ENCODE data around the gene AGPS. TPM values are rescaled to one million over a fixed set of nuclear protein-coding genes. Genes with fewer than 3 reads are reported as not detected.

Gene AGPS
- total RNA-seq, 2 donors from 2014 or later, result 17.5 to 21.7 TPM

GRCh38 chr2:177466337-177467195 lies 74.0 kb downstream of the AGPS start:
- ATAC-seq (ENCODE audit: insufficient number of reproducible peaks, low FRiP score, low read depth) (no peak), DNase-seq (ENCODE audit: low spot score) (no peak)
- Histone ChIP-seq H3K9me3 (no peaks in the 10 kb centered on the region), H3K4me1 (ENCODE audit: control insufficient read depth in 1 of 2, low read depth in 2 of 2) (peaks cover 0 to 3% of the 10 kb centered on the region in 2 donors), H3K27me3 (replicated peaks; ENCODE audit: insufficient read depth) (no peaks in the 10 kb centered on the region), H3K36me3 (peaks cover 8% of the 10 kb centered on the region), H3K4me3 (no peak overlapping the region), H3K27ac (no peak overlapping the region)
- TF ChIP-seq CTCF (IDR thresholded peaks at IDR 0.05), result no peak

- Histone ChIP-seq H3K36me3 (peaks cover 8% of the 10 kb centered on the region), H3K9me3 (no peaks in the 10 kb centered on the region), H3K27ac (no peak overlapping the region), H3K4me3 (no peak overlapping the region), H3K4me1 (ENCODE audit: control insufficient read depth in 1 of 2, low read depth in 2 of 2) (peaks cover 0 to 3% of the 10 kb centered on the region in 2 donors), H3K27me3 (replicated peaks; ENCODE audit: insufficient read depth) (no peaks in the 10 kb centered on the region)
- ATAC-seq (ENCODE audit: insufficient number of reproducible peaks, low FRiP score, low read depth) (no peak), DNase-seq (ENCODE audit: low spot score) (no peak)
- TF ChIP-seq CTCF (IDR thresholded peaks at IDR 0.05), result no peak
Measured at GRCh38 chr2:177467646-177468045, 75.1 kb downstream of the AGPS start.

GRCh38 chr2:177471990-177472389 lies 79.4 kb downstream of the AGPS start:
- Histone ChIP-seq H3K27me3 (replicated peaks; ENCODE audit: insufficient read depth) (no peaks in the 10 kb centered on the region), H3K36me3 (no peaks in the 10 kb centered on the region), H3K9me3 (no peaks in the 10 kb centered on the region), H3K4me3 (no peak overlapping the region), H3K4me1 (ENCODE audit: control insufficient read depth in 1 of 2, low read depth in 2 of 2) (peaks cover 3 to 8% of the 10 kb centered on the region in 2 donors), H3K27ac (no peak overlapping the region)
- ATAC-seq (ENCODE audit: insufficient number of reproducible peaks, low FRiP score, low read depth) (no peak), DNase-seq (ENCODE audit: low spot score) (no peak)
- TF ChIP-seq CTCF (IDR thresholded peaks at IDR 0.05), result no peak

- no peaks in the 10 kb centered on the region for H3K27me3 ChIP-seq (replicated peaks; ENCODE audit: insufficient read depth)
- no peaks in the 10 kb centered on the region for H3K36me3 ChIP-seq
- peaks cover 0 to 8% of the 10 kb centered on the region in 2 donors for H3K4me1 ChIP-seq (ENCODE audit: control insufficient read depth in 1 of 2, low read depth in 2 of 2)
- H3K4me3 ChIP-seq, result no peak overlapping the region
- ATAC-seq (ENCODE audit: insufficient number of reproducible peaks, low FRiP score, low read depth) (no peak), DNase-seq (ENCODE audit: low spot score) (no peak)
- no peaks in the 10 kb centered on the region for H3K9me3 ChIP-seq
- TF ChIP-seq CTCF (IDR thresholded peaks at IDR 0.05), result no peak
- no peak overlapping the region for H3K27ac ChIP-seq
Measured at GRCh38 chr2:177474301-177474700, 81.7 kb downstream of the AGPS start.

- Histone ChIP-seq H3K27me3 (replicated peaks; ENCODE audit: insufficient read depth) (no peaks in the 10 kb centered on the region), H3K4me3 (no peak overlapping the region), H3K4me1 (ENCODE audit: control insufficient read depth in 1 of 2, low read depth in 2 of 2) (peaks cover 0 to 8% of the 10 kb centered on the region in 2 donors), H3K27ac (no peak overlapping the region), H3K36me3 (no peaks in the 10 kb centered on the region), H3K9me3 (no peaks in the 10 kb centered on the region)
- no peak for ATAC-seq (ENCODE audit: insufficient number of reproducible peaks, low FRiP score, low read depth)
- no peak for DNase-seq (ENCODE audit: low spot score)
- no peak for TF ChIP-seq CTCF (IDR thresholded peaks at IDR 0.05)
Measured at GRCh38 chr2:177474998-177475397, 82.4 kb downstream of the AGPS start.
